Measurements from ENCODE around the gene DDR2.

DNA sequence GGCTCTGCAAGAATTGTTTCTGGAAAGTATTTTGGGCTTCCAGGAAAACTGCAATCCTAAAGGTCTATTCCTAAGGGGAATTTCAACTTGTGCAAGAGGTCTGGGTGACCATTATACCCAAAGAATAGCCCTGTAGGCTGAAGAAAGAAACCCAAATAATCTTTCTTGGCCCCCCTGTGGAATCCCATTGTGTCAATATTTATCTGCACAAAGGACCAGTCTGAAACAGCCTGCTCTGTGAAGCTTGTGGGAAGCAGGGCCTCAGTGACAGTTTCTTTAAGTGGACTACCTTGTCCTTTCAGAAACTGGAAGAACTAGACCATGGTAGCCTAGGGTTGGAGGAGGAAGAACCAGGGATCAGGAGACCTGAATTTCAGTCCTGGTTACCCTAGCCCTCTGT is 99.8 kb downstream of the DDR2 start:
- TF ChIP-seq POLR2A (IDR thresholded peaks at IDR 0.05; ENCODE audit: low read length) (no peak), GATA1 (IDR thresholded peaks at IDR 0.05; ENCODE audit: low read depth, low read length) (no peak)

All from erythroblast (primary cell).